ENCODE data around the gene NF1.
"Not testable (repeated sequence)": the region's sequence is repeated elsewhere in the genome, so short reads cannot be mapped to it uniquely, and the experiment has no call there.

NF1 gene

DNA sequence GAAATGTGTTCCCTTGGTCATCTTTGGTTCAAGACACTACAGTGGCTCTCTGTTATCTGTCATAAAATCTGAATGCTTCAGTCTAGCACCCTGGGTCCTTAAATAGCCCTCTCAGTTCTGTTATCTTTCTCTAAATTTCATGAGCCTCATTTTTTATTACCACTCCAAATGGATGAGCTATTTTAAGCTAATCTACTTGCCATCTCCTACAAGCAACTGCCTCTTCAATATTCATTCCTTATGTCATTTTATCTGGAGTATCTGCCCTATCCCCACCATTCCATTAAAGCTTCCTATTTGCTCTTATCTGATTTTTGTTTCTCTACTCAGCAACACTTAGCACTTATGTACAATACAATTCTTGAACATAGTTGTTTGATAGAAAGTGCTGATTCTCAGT, 254.7 kb downstream of the NF1 start:
- no peak for DNase-seq

- no peak for DNase-seq
Measured at GRCh38 chr17:31355935-31356334, 261.2 kb downstream of the NF1 start.

DNA sequence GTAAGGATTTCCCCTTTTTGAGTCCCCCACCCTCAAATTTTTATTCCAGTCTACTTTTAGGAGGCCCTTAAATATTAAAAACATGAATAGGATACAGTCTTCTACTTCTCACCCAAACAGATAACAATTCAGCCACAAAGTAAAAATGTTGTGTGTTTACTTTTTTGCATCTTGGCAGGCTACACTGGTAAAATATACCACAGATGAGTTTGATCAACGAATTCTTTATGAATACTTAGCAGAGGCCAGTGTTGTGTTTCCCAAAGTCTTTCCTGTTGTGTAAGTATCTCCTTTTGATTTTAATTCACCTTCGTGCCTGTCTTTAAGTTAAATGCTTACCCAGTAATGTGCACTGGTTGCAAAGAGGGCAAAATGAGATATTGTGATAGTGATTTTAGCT, 262.3 kb downstream of the NF1 start:
- no peak for DNase-seq

DNA sequence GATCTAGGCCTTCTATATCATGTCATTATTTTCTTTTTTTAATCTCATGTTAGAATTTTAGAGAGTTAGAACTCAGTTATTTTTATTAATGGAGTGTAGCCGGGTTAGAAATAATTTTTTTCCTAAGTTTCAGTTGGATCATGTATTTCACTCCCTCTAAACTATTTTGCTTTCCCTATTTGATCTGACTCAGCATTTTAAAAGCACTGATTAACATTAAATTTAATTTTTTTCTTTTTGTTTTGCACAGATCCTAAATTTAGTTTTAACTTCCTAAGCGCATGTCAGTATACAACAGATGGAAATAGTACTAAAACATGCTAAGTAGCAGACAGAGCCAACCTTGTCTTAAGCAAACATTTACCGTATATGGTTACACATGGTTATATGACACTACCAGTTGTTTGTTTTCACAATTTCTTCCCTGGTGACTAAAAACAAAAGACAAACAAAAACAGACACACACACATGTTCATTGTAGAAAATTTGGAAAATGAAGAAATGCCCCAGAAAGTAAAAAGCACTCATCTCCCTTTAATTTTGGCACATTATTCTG, 263.1 kb downstream of the NF1 start:
- DNase-seq, result peak; percentile 11

GRCh38 chr17:31364012-31364411, 269.2 kb downstream of the NF1 start:
- no peak for DNase-seq

- no peak for DNase-seq
Measured at GRCh38 chr17:31366088-31366487, 271.3 kb downstream of the NF1 start.

- no peak for DNase-seq
Measured at GRCh38 chr17:31369266-31369665, 274.5 kb downstream of the NF1 start.

- no peak for DNase-seq
Measured at GRCh38 chr17:31371511-31372097, 276.8 kb downstream of the NF1 start.

- DNase-seq, result peak; percentile 60
Measured at GRCh38 chr17:31373150-31374093, 278.6 kb downstream of the NF1 start.

- DNase-seq, result no peak
Measured at GRCh38 chr17:31374094-31374447, 279.3 kb downstream of the NF1 start.

- DNase-seq, result no peak
Measured at GRCh38 chr17:31374503-31374902, 279.7 kb downstream of the NF1 start.

- no peak for DNase-seq
Measured at GRCh38 chr17:31378638-31379037, 283.9 kb downstream of the NF1 start.

DNA sequence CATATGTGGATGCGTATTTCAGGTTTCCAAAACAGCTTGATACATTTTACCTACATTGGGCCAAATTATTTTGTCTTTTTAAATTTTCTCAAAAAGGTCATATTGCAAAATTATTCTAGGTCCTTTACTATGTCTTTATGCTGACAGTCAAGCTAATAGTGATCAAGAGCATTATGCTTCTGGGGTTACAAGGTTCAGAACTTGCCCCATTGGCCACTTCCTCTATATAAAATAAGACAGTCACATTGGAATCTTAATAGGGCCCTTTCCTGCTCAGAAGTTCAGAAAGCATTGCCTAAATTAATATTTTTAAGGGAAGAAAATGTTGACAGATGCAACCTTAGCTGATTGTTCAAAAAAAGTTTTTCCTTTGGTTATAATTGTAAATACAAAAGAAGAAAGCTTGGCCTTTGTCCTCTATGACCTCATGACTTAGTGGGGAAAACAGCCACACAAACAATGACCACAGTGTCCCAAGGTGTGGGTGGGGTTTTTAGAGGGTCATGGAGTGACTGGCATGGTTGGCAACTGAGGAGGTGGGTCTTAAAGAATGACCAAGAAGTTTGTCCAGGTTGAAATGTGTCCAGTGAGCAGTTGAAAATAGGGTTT, 284.9 kb downstream of the NF1 start:
- no peak for DNase-seq

GRCh38 chr17:31381165-31381668, 286.4 kb downstream of the NF1 start:
- DNase-seq, result no peak

- DNase-seq, result not testable (repeated sequence)
Measured at GRCh38 chr17:31382668-31383275, 288.0 kb downstream of the NF1 start.

DNA sequence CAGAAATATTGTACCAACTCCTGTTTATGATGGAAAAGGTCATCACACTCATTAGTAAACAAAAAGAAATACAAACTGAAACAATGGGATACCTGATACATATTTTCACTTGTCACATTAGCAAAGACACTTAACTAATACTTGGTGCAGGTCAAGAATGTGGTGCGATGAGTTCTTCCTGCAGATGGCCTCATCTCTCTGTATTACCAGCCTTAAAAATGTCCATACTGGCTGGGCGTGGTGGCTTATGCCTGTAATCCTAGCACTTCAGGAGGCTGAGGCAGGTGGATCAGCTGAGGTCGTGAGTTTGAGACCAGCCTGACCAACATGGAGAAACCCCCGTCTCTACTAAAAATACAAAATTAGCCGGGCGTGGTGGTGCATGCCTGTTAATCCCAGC, 288.7 kb downstream of the NF1 start:
- not testable (repeated sequence) for DNase-seq

DNA sequence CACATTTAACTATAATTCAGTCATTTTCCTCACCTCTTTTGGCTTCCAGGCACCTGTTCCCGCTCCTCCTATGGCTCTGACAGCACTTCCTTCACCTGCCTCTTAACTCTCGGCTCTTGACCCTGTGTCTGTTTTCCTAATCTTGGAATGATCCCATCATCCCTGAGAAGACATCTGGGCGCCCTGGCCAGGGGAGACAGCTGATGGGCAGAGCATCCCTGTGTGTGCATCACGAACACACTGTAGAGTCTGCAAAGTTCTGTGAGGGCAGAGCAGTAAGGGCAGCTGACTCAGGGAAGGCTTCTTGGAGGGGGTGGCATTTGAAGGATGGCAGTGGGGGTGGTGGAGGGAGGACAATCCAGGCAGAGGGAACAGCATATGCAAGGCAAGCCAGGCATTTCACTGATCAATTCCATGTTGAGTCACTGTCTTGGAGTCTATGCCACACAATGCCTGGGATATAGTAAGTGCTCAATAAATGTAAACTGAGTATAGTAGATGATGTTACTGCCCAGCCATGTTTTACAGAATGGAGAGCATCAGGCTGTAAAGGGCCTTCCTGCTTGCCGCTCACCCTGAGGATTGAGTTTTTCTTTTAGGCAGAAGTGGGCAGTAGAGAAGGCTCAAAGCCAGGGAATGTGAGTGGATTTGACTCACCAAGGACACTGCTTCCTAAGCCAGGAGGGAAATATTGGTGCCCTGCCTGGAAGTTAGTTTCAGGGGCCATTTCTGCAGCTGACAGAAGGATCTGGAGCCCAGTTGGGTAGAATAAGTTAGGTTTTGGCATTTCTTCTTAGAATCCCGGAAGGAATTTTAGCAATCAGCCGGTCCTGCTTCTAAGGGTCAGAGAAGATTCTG, 290.9 kb downstream of the NF1 start:
- DNase-seq, result no peak

GRCh38 chr17:31386542-31387075, 291.8 kb downstream of the NF1 start:
- no peak for DNase-seq

DNA sequence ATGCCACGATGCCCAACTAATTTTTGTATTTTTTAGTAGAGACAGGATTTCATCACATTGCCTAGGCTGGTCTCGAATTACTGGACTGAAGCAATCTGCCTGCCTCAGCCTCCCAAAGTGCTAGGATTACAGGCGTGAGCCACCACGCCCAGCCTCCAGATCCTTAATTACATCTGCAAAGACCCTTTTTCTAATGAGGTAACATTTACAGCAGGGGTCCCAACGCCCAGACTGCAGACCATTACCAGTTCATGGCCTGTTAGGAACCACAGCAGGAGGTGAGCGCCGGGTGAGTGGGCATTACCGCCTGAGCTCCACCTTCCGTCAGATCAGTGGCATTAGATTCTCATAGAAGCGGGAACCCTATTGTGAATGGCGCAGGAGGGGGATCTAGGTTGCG, 292.7 kb downstream of the NF1 start:
- no peak for DNase-seq

GRCh38 chr17:31388351-31388750, 293.6 kb downstream of the NF1 start:
- no peak for DNase-seq

DNA sequence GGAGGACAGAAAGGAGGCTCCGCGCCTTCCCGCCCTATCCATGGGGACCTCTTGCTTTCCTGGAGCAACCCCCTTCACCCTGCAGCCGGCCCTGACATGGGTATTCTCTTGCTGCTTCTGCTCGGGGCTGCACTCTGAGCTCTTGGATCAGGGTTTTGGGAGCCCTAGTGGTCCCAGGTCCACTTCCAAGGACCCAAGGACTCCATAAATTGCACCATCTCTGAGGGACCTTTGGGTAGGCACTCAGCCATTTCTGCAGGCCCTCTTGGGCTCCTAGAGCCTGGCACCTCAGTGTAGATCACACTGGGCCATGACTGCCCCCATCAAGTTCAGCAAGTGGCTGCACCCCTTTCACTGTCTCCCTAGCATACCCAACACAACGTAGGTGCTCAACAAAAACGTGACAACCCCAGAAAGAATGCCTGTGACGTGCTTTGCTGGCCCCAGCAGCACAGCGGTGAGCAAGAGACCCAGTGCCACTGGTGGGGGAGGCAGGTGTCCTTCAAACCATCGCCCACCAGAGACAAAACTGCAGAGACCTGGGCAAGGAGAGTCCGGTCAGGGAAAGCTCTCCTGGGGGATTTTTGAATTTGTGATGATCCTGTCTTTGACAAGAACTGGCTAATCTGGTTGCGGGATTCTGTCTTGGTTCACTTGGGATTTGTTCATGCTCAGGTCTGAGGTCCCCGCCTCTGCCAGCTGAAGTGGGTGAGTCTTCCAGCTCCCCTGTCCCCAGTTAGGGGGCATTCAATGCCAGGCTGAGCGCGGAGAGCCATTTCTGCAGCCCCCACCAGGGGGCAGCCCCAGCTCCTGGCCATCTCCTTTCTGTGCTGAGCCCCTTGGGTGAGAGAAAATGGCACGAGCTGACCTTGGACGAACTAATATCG, 294.2 kb downstream of the NF1 start:
- DNase-seq, result peak; percentile 16

Measured in NCI-H1694 treated with DMSO at 0.1 percent for 48 hours (cell line).